Thoracic aorta (tissue), 2 donors: Measurements from ENCODE around the gene ARHGEF17. TPM values are rescaled to one million over a fixed set of nuclear protein-coding genes. Genes with fewer than 3 reads are reported as not detected.
A peak's percentile ranks its signal among the peaks of the same experiment; 100 is the strongest.

Experiments used
- ATAC-seq: fragments of 150-250 bp; one replicate; pipeline ENCODE4 v1.8.0; 2017; ENCODE audit warnings: low read depth; ENCODE audit not compliant: insufficient number of reproducible peaks, low FRiP score
- DNase-seq: peaks from one replicate; pipeline ENCODE4 v3.0.0-alpha.2; 2020; ENCODE audit warnings: low spot score
- H3K27ac ChIP-seq, 2 donors: fragments of 200-600 bp; sonication (generic); 1 replicate in 1 of 2; 2 replicates in 1 of 2; pipeline ENCODE4 v1.5.1; 2016; ENCODE audit warnings: mild to moderate bottlenecking in 2 of 2, moderate library complexity in 2 of 2
- H3K27me3 ChIP-seq: fragments of 200-600 bp; sonication (generic); replicated peaks from 2 replicates; pipeline ENCODE4 v1.6.0; 2016; ENCODE audit warnings: mild to moderate bottlenecking; ENCODE audit not compliant: insufficient read depth
- H3K36me3 ChIP-seq: fragments of 200-600 bp; sonication (generic); one replicate; pipeline ENCODE4 v1.5.1; 2016
- H3K4me1 ChIP-seq, 2 donors: fragments of 200-600 bp; sonication (generic); 1 replicate in 1 of 2; 2 replicates in 1 of 2; pipeline versions ENCODE4 v1.5.1 to v1.6.0; 2016; ENCODE audit warnings: low read depth in 2 of 2, mild to moderate bottlenecking in 1 of 2; ENCODE audit not compliant: control insufficient read depth in 1 of 2
- H3K4me3 ChIP-seq: fragments of 200-600 bp; sonication (generic); 2 replicates; pipeline ENCODE4 v1.5.1; 2016; ENCODE audit warnings: mild to moderate bottlenecking
- H3K9me3 ChIP-seq: fragments of 200-600 bp; sonication (generic); 2 replicates; pipeline ENCODE4 v1.5.1; 2016
- CTCF ChIP-seq: fragments of 200-600 bp; sonication (generic); IDR thresholded peaks from one replicate; pipeline ENCODE4 v1.5.1; 2019; ENCODE audit warnings: antibody characterized with exemption
- total RNA-seq, 2 donors: library from RNA; depleted of rRNA; stranded (reverse); fragments of >200 nt; gene quantifications; one replicate each; pipeline versions ENCODE4 v1.1.0 to v1.2.3, GENCODE V29; 2016

The ARHGEF17 gene
- total RNA-seq, 2 donors from 2014 or later: 244 to 308 TPM

GRCh38 chr11:73335204-73335923 lies 27.3 kb downstream of the ARHGEF17 start:
- peak overlapping the region; percentile 77 to 88 for H3K27ac ChIP-seq
- H3K36me3 ChIP-seq: no peaks in the 10 kb centered on the region
- peak; percentile 19 for ATAC-seq
- no peaks in the 10 kb centered on the region for H3K27me3 ChIP-seq
- TF ChIP-seq CTCF: peak; percentile 99
- DNase-seq: peak; percentile 36
- H3K4me1 ChIP-seq: peaks cover 48 to 90% of the 10 kb centered on the region in 2 donors
- no peaks in the 10 kb centered on the region for H3K9me3 ChIP-seq
- peak overlapping the region; percentile 12 for H3K4me3 ChIP-seq

GRCh38 chr11:73337846-73338245 lies 29.8 kb downstream of the ARHGEF17 start:
- no peaks in the 10 kb centered on the region for H3K36me3 ChIP-seq
- peaks cover 29 to 89% of the 10 kb centered on the region in 2 donors for H3K4me1 ChIP-seq
- peak overlapping the region in 1 of 2 donors; percentile 14 for H3K27ac ChIP-seq
- no peak for DNase-seq
- H3K9me3 ChIP-seq: no peaks in the 10 kb centered on the region
- H3K4me3 ChIP-seq: no peak overlapping the region
- no peaks in the 10 kb centered on the region for H3K27me3 ChIP-seq
- no peak for ATAC-seq
- TF ChIP-seq CTCF: no peak

- no peak for DNase-seq
- no peaks in the 10 kb centered on the region for H3K9me3 ChIP-seq
- ATAC-seq: no peak
- TF ChIP-seq CTCF: no peak
- H3K27ac ChIP-seq: peak overlapping the region in 1 of 2 donors; percentile 14
- no peaks in the 10 kb centered on the region for H3K27me3 ChIP-seq
- H3K4me3 ChIP-seq: no peak overlapping the region
- peaks cover 28 to 88% of the 10 kb centered on the region in 2 donors for H3K4me1 ChIP-seq
- H3K36me3 ChIP-seq: no peaks in the 10 kb centered on the region
Measured at GRCh38 chr11:73338279-73338678, 30.2 kb downstream of the ARHGEF17 start.

GRCh38 chr11:73340164-73340563 lies 32.1 kb downstream of the ARHGEF17 start:
- H3K4me1 ChIP-seq: peaks cover 22 to 88% of the 10 kb centered on the region in 2 donors
- no peak overlapping the region for H3K27ac ChIP-seq
- no peaks in the 10 kb centered on the region for H3K9me3 ChIP-seq
- no peak for ATAC-seq
- H3K4me3 ChIP-seq: no peak overlapping the region
- no peak for DNase-seq
- H3K36me3 ChIP-seq: no peaks in the 10 kb centered on the region
- TF ChIP-seq CTCF: no peak
- no peaks in the 10 kb centered on the region for H3K27me3 ChIP-seq

- Histone ChIP-seq H3K9me3 (no peaks in the 10 kb centered on the region), H3K27ac (no peak overlapping the region), H3K27me3 (no peaks in the 10 kb centered on the region), H3K36me3 (peaks cover 7% of the 10 kb centered on the region), H3K4me3 (peak overlapping the region; percentile 54), H3K4me1 (peaks cover 23 to 90% of the 10 kb centered on the region in 2 donors)
- DNase-seq (no peak), ATAC-seq (no peak)
- TF ChIP-seq CTCF: no peak
Measured at GRCh38 chr11:73342633-73343032, 34.6 kb downstream of the ARHGEF17 start.
